AG04450 (cell line): ENCODE measurements around the gene MAPKAP1. TPM values are rescaled to one million over a fixed set of nuclear protein-coding genes. Genes with fewer than 3 reads are reported as not detected.
"Not testable (repeated sequence)": the region's sequence is repeated elsewhere in the genome, so short reads cannot be mapped to it uniquely, and the experiment has no call there.

Experiments used
- CTCF ChIA-PET: fragments of 300-600, 350-600 bp; formaldehyde crosslinking; extraction: SDS; loops from one replicate; lab custom pipeline; 2022; ENCODE audit warnings: antibody characterized with exemption, inconsistent platforms; lab: Charles Lee
- POLR2A ChIA-PET: fragments of 350-600 bp; formaldehyde crosslinking; extraction: SDS; loops from one replicate; lab custom pipeline; 2021; ENCODE audit warnings: antibody characterized with exemption, inconsistent platforms; lab: Yijun Ruan, JAX
- DNase-seq: peaks from one replicate; pipeline ENCODE4 v3.0.0-alpha.2; 2011; ENCODE audit warnings: low read depth, low spot score
- H3K27ac ChIP-seq: one replicate; pipeline ENCODE4 v1.5.1; 2012; ENCODE audit warnings: low read depth, low read length, control low read depth
- H3K27me3 ChIP-seq: one replicate; pipeline ENCODE4 v1.6.0; 2012; ENCODE audit warnings: low read length; ENCODE audit not compliant: control insufficient read depth, insufficient read depth
- H3K4me3 ChIP-seq: 2 replicates; pipeline ENCODE4 v1.5.1; 2011; ENCODE audit warnings: mild to moderate bottlenecking, low read depth, low read length, control low read depth
- H3K9me3 ChIP-seq: 2 replicates; pipeline ENCODE4 v1.5.1; 2012; ENCODE audit warnings: low read length; ENCODE audit not compliant: control insufficient read depth, insufficient read depth
- polyA plus RNA-seq: library from polyadenylated mRNA; depleted of rRNA; stranded (reverse); fragments of >200 nt; gene quantifications from 2 replicates; pipeline ENCODE4 v1.2.3, GENCODE V29; 2011
- TF ChIP-seq, protein P1 (sequence below): IDR thresholded peaks from 2 replicates; pipeline ENCODE4 v1.5.1; 2011; ENCODE audit warnings: low read depth, low read length, control low read depth, inconsistent platforms

The MAPKAP1 gene
- polyA plus RNA-seq, 1 experiment: 140 TPM

DNA sequence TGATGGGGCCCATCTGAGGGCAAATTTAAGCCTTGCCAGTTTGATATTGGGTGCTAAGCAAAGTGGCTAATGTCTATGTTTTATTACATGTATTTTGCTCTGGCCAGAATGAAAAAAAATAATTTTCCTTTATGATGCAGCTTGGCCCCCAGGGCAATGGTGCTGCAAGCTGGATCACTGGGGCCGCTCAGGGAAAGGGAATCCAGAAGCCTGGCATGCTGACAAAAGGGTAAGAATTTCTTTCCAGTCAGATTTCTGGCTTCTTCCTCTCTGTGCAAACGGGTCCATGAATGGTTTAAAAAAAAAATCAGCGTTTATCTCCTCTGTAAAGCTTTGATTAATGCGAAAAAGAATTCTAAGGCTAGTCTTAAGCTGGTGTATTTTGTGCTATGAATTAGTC lies 138.4 kb downstream of the MAPKAP1 start:
- H3K27ac ChIP-seq: no peak overlapping the region
- H3K4me3 ChIP-seq: no peak overlapping the region
- no peak for DNase-seq
- POLR2A ChIA-PET: no interaction called here
- TF ChIP-seq, protein P1, sequence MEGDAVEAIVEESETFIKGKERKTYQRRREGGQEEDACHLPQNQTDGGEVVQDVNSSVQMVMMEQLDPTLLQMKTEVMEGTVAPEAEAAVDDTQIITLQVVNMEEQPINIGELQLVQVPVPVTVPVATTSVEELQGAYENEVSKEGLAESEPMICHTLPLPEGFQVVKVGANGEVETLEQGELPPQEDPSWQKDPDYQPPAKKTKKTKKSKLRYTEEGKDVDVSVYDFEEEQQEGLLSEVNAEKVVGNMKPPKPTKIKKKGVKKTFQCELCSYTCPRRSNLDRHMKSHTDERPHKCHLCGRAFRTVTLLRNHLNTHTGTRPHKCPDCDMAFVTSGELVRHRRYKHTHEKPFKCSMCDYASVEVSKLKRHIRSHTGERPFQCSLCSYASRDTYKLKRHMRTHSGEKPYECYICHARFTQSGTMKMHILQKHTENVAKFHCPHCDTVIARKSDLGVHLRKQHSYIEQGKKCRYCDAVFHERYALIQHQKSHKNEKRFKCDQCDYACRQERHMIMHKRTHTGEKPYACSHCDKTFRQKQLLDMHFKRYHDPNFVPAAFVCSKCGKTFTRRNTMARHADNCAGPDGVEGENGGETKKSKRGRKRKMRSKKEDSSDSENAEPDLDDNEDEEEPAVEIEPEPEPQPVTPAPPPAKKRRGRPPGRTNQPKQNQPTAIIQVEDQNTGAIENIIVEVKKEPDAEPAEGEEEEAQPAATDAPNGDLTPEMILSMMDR: no peak
- H3K27me3 ChIP-seq: no peaks in the 10 kb centered on the region
- CTCF ChIA-PET: interaction anchor here (3.9 kb wide), 1 partner anchor 10 kb away, joined by 40 read pairs; no protein-coding TSS in a partner anchor
- peaks cover 4% of the 10 kb centered on the region for H3K9me3 ChIP-seq

DNA sequence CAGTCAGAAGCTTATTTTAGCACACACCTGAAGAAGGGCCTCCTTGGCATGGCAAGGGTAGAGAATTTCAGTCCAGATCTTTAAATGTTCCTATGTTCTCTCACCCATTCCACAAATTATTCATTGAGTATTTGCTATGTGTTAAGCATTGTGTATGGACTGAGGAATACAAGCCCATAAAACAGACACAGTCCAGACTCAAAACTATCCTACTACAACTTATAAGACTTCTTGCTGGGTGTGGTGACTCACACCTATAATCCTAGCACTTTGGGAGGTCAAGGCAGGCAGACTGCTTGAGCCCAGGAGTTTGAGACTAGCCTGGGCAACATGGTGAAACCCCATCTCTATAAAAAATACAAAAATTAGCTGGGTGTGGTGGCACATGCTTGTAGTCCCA lies 141.0 kb downstream of the MAPKAP1 start:
- POLR2A ChIA-PET, H3K27ac ChIP-seq, DNase-seq, H3K4me3 ChIP-seq, H3K27me3 ChIP-seq, H3K9me3 ChIP-seq: not testable (repeated sequence)
- CTCF ChIA-PET: interaction anchor here (3.9 kb wide), 1 partner anchor 8 kb away, joined by 40 read pairs; no protein-coding TSS in a partner anchor

DNA sequence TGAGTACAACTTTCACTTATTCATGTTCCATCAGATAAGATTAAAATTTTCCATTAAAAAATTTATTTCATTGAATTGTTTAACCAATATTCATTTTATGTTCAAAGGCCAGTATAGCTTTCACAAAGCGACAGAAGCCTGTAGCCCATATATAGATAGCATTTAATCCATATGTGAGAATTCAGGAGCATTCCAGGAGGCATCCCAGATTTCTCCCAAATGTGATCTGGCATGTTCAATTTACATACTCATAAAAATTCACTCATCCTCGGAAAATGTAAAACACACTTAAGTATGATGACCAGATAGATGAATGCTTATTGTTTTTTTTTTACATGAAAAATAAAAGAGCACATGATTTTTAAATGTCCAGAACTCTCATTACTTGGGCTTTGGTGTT lies 141.9 kb downstream of the MAPKAP1 start:
- Histone ChIP-seq H3K27me3 (no peaks in the 10 kb centered on the region), H3K27ac (no peak overlapping the region), H3K9me3 (no peaks in the 10 kb centered on the region), H3K4me3 (no peak overlapping the region)
- TF ChIP-seq, protein P1: no peak
- POLR2A ChIA-PET: interaction anchor here (0.7 kb wide), 1 partner anchor 26 kb away, joined by 8 read pairs; no protein-coding TSS in a partner anchor
- DNase-seq: no peak
- CTCF ChIA-PET: no interaction called here

DNA sequence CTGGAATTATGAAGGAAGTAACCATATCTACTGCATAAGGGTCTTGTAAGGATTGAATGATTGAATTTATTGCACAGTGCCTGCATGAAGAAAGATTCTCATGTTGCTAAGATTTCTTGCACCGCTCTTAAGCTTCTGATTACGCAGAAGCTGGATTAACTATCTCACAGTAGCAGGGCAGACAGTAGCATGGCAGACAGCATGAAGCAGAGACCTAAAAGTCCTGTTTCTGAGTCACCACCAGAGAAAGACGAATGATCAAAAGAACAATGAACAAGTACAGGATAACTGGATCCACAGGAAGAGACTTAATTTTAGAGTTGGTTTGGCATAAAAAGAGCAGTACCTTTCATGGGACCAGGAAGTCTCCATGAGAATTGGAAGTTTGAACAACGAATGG lies 142.4 kb downstream of the MAPKAP1 start:
- ChIA-PET POLR2A (no interaction called here), CTCF (no interaction called here)
- TF ChIP-seq, protein P1: no peak
- no peaks in the 10 kb centered on the region for H3K9me3 ChIP-seq
- DNase-seq: no peak
- H3K27ac ChIP-seq: no peak overlapping the region
- H3K4me3 ChIP-seq: no peak overlapping the region
- no peaks in the 10 kb centered on the region for H3K27me3 ChIP-seq

DNA sequence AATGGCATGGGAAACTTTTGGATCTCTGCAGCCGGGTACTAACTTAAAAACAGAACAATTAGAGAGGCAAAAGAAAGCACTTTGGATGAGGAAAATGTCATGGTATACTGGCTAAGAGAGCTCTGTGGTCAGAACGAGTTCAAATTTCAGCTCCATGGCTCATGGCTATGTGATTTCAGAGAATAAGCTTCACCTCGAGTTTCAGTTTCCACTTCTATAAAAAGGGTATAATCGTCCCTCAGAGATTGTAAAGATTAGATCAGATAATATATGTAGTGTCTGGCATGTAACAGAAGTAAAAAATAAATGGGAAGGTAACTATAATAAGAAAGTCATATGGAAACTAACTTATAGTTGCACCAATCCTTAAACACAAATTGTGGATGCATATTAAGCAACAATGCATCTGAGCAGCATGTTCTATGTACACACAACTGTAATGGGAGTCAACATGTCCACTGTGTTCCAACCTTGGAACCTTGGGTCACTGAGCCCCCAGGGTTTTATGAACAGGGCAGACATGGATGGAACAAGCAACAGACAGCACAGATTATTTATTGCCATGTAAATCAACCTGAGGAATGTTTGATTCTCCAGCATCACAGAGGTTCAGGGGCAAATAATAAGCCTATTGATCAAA lies 145.4 kb downstream of the MAPKAP1 start:
- H3K27me3 ChIP-seq: no peaks in the 10 kb centered on the region
- ChIA-PET POLR2A (no interaction called here), CTCF (no interaction called here)
- no peak for DNase-seq
- no peak overlapping the region for H3K27ac ChIP-seq
- TF ChIP-seq, protein P1: no peak
- H3K9me3 ChIP-seq: no peaks in the 10 kb centered on the region
- H3K4me3 ChIP-seq: no peak overlapping the region
